Endothelial cell of umbilical vein (primary cell): Measurements from ENCODE around the gene HBP1.

ENCODE experiments used
- CTCF ChIP-seq, 2 donors: IDR thresholded peaks; 1 replicate in 1 of 2; 2 replicates in 1 of 2; pipeline ENCODE4 v1.5.1; 2011; ENCODE audit warnings: low read length in 2 of 2, mild to moderate bottlenecking in 2 of 2, moderate library complexity in 2 of 2, control low read depth in 1 of 2, inconsistent platforms in 1 of 2, low read depth in 1 of 2; ENCODE audit not compliant: insufficient read depth in 1 of 2; ENCODE audit errors: extremely low read depth in 1 of 2
- EZH2 ChIP-seq: IDR thresholded peaks from 2 replicates; pipeline ENCODE4 v1.6.1; 2012; ENCODE audit warnings: borderline replicate concordance, low read depth, mild to moderate bottlenecking, moderate library complexity, low read length, inconsistent platforms; ENCODE audit not compliant: severe bottlenecking
- MAX ChIP-seq: IDR thresholded peaks from 2 replicates; pipeline ENCODE4 v1.6.1; 2011; ENCODE audit not compliant: insufficient read depth, insufficient read length
- POLR2A ChIP-seq: IDR thresholded peaks from 2 replicates; pipeline ENCODE4 v1.6.1; 2012; ENCODE audit warnings: low read depth, mild to moderate bottlenecking, control low read depth, low read length
- POLR2AphosphoS5 ChIP-seq: IDR thresholded peaks from 2 replicates; pipeline ENCODE4 v1.6.1; 2012; ENCODE audit warnings: low read depth, mild to moderate bottlenecking, control low read depth, low read length, moderate library complexity; ENCODE audit not compliant: insufficient read depth

- TF ChIP-seq MAX, result no peak
- no peak for TF ChIP-seq CTCF (IDR thresholded peaks at IDR 0.05; ENCODE audit: extremely low read depth in 1 of 2, insufficient read depth in 1 of 2, low read depth in 1 of 2, low read length in 2 of 2)
- TF ChIP-seq POLR2A, result no peak
- no peak for TF ChIP-seq EZH2
- no peak for TF ChIP-seq POLR2AphosphoS5
Measured at GRCh38 chr7:107208563-107208962, 39.8 kb downstream of the HBP1 start.
